Upper lobe of right lung (tissue), 1 donor: ENCODE results near the gene NMT1. TPM values are rescaled to one million over a fixed set of nuclear protein-coding genes. Genes with fewer than 3 reads are reported as not detected.

Source experiments
- ATAC-seq: fragments of 200-7000 bp; cut with Tn5 transposase; one replicate; pipeline ENCODE4 v1.9.1; 2020; ENCODE audit warnings: mild to moderate bottlenecking, moderate library complexity
- DNase-seq: peaks from one replicate; pipeline ENCODE4 v3.0.0-alpha.2; 2020
- H3K27ac ChIP-seq: fragments of 200-600 bp; one replicate; pipeline ENCODE4 v1.8.0; 2022
- H3K27me3 ChIP-seq: fragments of 200-600 bp; one replicate; pipeline ENCODE4 v1.8.0; 2022; ENCODE audit warnings: mild to moderate bottlenecking
- H3K36me3 ChIP-seq: fragments of 200-600 bp; one replicate; pipeline ENCODE4 v1.8.0; 2022
- H3K4me1 ChIP-seq: fragments of 200-600 bp; one replicate; pipeline ENCODE4 v1.8.0; 2022
- H3K4me3 ChIP-seq: fragments of 200-600 bp; one replicate; pipeline ENCODE4 v1.8.0; 2022; ENCODE audit warnings: mild to moderate bottlenecking
- H3K9me3 ChIP-seq: fragments of 200-600 bp; one replicate; pipeline ENCODE4 v1.8.0; 2022
- intact Hi-C: fragments of 100-400 bp; cut with DNase I; formaldehyde crosslinking; loops from one replicate; pipeline ENCODE4 v1.11.0; 2022
- total RNA-seq: library from RNA; stranded (reverse); fragmentation: NEBNext Ultra II Directional; extraction: Animal tissue kit (Norgen Biotek cat#: 25700); gene quantifications from one replicate; pipeline ENCODE4 v1.2.1, GENCODE V29; 2021
- TF ChIP-seq, protein P1 (sequence below): fragments of 200-600 bp; IDR thresholded peaks from one replicate; pipeline ENCODE4 v1.8.0; 2022; ENCODE audit warnings: antibody characterized with exemption
- donor health status: DM: no; HTN: yes; CAD: no; lungs with severe emphysema.

The NMT1 gene
- total RNA-seq, 1 donor from 2014 or later = 107 TPM

DNA sequence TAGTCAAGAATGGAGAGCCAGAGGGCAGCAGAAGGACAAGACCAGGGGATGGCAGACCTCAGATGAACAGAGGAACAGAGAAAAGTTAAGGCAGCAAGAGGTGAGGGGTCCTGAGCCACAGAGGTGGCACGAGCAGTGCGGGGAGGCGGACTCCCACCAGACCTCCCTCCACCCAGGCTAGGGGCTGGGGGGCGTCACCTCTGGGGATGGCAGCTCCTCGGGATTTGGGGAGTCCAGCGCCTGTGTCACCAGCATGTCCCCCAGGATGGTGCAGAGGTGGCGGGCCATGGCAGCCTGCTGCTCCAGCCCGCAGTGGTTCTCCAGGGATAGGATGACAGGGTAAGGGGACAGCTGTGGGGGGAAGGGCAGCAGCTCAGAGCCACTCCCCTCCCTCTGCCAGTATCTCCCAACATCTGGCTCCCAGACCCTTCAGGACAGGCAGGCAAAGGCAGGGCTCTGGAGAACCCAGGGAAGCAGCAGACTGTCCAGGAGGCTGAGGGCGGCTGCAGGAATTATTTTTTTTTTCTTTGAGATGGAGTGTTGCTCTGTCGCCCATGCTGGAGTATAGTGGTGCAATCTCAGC is 55.4 kb downstream of the NMT1 start:
- H3K36me3 ChIP-seq = no peaks in the 10 kb centered on the region
- intact Hi-C loops = loop anchor here (10.0 kb wide), 1 partner anchor 202 kb away; the partner anchor contains the start of gene GFAP
- TF ChIP-seq, protein P1, sequence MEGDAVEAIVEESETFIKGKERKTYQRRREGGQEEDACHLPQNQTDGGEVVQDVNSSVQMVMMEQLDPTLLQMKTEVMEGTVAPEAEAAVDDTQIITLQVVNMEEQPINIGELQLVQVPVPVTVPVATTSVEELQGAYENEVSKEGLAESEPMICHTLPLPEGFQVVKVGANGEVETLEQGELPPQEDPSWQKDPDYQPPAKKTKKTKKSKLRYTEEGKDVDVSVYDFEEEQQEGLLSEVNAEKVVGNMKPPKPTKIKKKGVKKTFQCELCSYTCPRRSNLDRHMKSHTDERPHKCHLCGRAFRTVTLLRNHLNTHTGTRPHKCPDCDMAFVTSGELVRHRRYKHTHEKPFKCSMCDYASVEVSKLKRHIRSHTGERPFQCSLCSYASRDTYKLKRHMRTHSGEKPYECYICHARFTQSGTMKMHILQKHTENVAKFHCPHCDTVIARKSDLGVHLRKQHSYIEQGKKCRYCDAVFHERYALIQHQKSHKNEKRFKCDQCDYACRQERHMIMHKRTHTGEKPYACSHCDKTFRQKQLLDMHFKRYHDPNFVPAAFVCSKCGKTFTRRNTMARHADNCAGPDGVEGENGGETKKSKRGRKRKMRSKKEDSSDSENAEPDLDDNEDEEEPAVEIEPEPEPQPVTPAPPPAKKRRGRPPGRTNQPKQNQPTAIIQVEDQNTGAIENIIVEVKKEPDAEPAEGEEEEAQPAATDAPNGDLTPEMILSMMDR = no peak
- no peaks in the 10 kb centered on the region for H3K4me1 ChIP-seq
- no peaks in the 10 kb centered on the region for H3K27me3 ChIP-seq
- H3K27ac ChIP-seq = no peak overlapping the region
- no peak for ATAC-seq
- H3K9me3 ChIP-seq = no peaks in the 10 kb centered on the region
- DNase-seq = no peak
- H3K4me3 ChIP-seq = no peak overlapping the region

DNA sequence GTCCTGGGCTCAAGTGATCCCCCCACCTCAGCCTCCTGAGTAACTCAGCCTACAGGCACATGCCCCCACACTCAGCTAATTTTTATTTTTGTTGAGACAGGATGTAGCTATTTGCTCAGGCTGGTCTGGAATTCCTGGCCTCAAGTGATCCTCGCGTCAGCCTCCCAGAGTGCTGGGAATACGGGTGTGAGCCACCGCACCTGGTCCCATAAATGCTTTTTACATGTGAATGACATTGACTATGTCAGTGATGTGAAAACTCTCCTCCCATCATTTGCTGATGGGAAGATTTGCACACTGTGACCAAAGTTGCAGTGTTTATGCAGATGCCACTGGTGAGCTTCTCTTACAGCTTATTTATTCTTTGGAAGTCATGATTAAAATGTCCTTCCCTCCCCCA is 56.2 kb downstream of the NMT1 start:
- H3K9me3 ChIP-seq = no peaks in the 10 kb centered on the region
- intact Hi-C loops = loop anchor here (10.0 kb wide), 1 partner anchor 203 kb away; the partner anchor contains the start of gene GFAP
- H3K36me3 ChIP-seq = no peaks in the 10 kb centered on the region
- DNase-seq (no peak), ATAC-seq (no peak)
- peaks cover 4% of the 10 kb centered on the region for H3K4me1 ChIP-seq
- H3K27me3 ChIP-seq = no peaks in the 10 kb centered on the region
- TF ChIP-seq, protein P1 = no peak
- no peak overlapping the region for H3K27ac ChIP-seq
- H3K4me3 ChIP-seq = no peak overlapping the region

GRCh38 chr17:45117848-45118646 is 56.9 kb downstream of the NMT1 start:
- ATAC-seq (no peak), DNase-seq (no peak)
- TF ChIP-seq, protein P1 = no peak
- Histone ChIP-seq H3K36me3 (no peaks in the 10 kb centered on the region), H3K4me1 (peaks cover 9% of the 10 kb centered on the region), H3K9me3 (no peaks in the 10 kb centered on the region), H3K27ac (no peak overlapping the region), H3K27me3 (no peaks in the 10 kb centered on the region), H3K4me3 (no peak overlapping the region)
- intact Hi-C loops = loop anchor here (10.0 kb wide), 1 partner anchor 203 kb away; the partner anchor contains the start of gene GFAP

DNA sequence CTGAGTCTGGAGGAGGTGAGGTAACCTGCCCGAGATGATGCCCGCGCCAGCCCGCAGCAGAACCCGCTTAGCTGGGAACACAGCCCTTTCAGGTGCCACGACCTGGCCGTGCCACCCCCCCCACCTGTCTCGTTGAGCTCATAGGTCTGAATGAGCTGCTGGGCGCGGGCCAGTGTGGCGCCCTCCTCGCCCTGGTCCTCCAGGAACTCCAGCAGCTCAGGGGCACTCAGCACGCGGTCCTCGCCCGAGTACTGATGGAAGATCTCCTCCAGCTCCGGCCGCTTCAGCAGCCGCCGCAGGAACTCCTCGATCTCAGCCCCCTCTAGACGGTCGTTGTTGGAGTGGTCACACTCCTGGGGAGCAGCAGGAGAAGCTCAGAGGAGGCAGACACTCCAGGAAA is 57.6 kb downstream of the NMT1 start:
- ATAC-seq = no peak

GRCh38 chr17:45119964-45120363 is 58.8 kb downstream of the NMT1 start:
- Histone ChIP-seq H3K27me3 (no peaks in the 10 kb centered on the region), H3K27ac (no peak overlapping the region), H3K4me3 (no peak overlapping the region), H3K4me1 (peaks cover 22% of the 10 kb centered on the region), H3K36me3 (no peaks in the 10 kb centered on the region), H3K9me3 (no peaks in the 10 kb centered on the region)
- DNase-seq (no peak), ATAC-seq (no peak)
- TF ChIP-seq, protein P1 = no peak
- intact Hi-C loops = loop anchor here (10.0 kb wide), 1 partner anchor 205 kb away; the partner anchor contains the start of gene GFAP

More for the DNA sequence above, 57.6 kb downstream of the NMT1 start:
- DNase-seq = no peak
- no peaks in the 10 kb centered on the region for H3K27me3 ChIP-seq
- no peak overlapping the region for H3K4me3 ChIP-seq
- H3K9me3 ChIP-seq = no peaks in the 10 kb centered on the region
- TF ChIP-seq, protein P1 = no peak
- no peaks in the 10 kb centered on the region for H3K36me3 ChIP-seq
- no peak overlapping the region for H3K27ac ChIP-seq
- intact Hi-C loops = loop anchor here (10.0 kb wide), 1 partner anchor 204 kb away; the partner anchor contains the start of gene GFAP
- peaks cover 15% of the 10 kb centered on the region for H3K4me1 ChIP-seq
